NCI-H748 treated with DMSO at 0.1 percent for 48 hours (cell line): ENCODE data around the gene ISG20.
"Not testable (repeated sequence)": the region's sequence is repeated elsewhere in the genome, so short reads cannot be mapped to it uniquely, and the experiment has no call there.

Experiments used
- DNase-seq: peaks from one replicate; lab custom pipeline; 2025; lab: John Stamatoyannopoulos, UW

The ISG20 gene

DNA sequence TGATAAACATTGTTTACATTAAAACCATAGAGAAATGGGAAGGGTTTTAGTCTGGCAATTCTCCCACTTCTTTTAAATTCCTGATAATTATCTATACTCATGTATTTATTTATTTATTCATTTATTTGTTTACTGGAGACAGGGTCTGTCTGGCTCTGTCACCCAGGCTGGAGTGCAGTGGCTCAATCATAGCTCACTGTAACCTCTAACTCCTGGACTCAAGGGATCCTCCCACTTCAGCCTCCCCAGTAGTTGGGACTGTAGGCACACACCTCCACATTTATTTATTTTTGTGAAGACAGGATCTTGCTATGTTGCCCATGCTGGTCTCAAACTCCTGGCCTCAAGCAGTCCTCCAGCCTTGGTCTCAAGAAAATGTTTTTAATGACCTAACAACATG, 20.1 kb upstream of the ISG20 start:
- DNase-seq, result no peak

DNA sequence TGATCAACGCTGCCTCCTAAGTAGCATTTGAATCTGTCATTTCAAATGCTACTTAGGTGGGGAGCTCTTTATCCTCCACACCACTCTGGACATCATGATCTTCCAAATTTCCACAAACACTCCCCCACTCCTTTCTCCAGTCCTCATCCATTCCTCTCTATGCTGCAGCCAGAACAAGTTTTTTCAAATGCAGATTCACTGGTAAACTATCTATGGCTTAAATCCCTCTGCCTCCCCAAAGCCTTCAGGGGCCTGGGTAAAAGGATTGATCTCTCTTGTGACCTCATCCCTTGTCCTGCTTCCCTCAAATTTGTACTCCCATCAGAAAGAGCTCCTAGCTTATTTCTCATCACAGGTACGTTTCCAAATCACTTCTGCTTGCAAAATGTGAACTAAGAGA, 19.0 kb upstream of the ISG20 start:
- DNase-seq, result no peak

DNA sequence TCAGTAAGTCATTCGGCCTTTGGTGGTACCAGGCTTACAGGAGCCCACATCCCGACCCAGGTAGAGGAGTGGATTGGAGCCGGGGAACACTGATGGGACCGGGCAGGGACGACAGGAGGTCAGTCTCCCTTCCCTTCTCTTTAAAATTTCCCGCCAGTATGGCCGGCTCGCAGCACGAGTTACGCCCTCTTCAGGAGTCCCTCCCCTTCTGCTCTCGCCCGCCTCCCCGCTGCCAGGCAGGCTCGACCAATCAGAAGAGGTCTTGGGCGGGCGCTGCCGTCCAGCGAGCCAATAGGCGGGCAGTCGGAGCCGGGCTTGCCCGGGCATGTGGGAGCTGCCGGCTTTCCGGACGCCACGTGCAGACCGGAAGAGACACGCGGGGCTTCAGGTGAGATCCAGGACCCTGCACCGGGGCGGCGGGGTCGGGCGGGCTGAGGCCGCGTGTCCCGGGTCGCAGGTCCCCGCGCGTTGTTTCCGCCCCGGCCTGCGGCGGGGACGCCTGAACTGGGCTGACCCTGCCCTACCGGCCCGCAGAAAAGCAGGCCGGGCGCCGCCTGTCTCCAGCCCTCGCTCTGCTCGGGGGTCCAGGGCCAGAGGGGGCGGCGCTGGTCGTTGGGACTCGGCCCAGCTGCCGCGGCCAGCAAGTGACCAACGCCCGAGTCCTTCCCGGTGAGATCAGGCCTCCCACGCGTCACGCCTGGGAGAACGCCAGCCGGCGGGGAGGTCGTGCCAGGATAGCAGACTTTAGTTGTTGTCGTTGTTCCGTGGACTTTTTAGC, 17.6 kb upstream of the ISG20 start, which contains the start of gene AEN:
TSS of gene AEN (plus strand) at position 346 of the 778 bp plus-strand sequence. CDS start 4,870 bp downstream, outside the sequence.
- peak; percentile 65 for DNase-seq

DNA sequence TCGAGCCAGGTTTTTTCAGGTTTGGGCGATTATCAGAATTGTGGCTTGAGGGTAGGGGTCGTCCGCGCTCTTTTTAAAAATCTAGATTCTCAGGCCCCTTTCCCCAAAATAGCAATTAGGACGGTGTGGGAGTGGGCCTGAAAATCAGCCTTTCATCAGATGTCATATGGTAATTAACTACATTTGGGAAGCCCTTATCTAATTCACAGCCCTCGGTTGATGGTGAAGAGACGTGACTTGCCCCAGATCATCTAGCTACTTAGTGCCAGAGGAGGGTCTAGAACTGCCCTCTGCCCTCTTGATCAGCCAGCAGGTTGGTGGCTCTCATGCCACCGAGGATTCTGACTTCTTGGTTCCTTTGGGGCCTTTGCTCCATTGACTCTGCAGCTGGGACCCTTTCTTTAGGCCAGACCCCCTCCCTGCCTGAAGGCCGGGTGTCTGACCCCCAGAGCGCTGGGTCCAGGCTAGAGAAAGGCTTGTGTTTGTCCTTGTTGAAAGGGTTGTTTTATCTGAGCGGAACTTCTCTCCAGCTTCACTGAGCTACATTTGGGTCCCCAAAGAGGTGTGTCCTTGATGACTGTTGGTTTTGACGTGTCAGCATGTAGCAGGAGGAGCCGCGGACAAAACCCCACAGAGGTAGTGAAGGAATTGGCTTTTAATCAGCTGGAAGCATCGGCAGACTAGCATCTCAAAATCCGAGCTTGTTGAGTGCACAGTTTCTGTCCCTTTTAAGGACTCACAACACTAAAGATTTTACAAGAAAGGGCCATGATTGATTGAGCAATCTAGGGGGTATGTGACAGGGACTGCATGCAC, 16.8 kb upstream of the ISG20 start:
- no peak for DNase-seq

DNA sequence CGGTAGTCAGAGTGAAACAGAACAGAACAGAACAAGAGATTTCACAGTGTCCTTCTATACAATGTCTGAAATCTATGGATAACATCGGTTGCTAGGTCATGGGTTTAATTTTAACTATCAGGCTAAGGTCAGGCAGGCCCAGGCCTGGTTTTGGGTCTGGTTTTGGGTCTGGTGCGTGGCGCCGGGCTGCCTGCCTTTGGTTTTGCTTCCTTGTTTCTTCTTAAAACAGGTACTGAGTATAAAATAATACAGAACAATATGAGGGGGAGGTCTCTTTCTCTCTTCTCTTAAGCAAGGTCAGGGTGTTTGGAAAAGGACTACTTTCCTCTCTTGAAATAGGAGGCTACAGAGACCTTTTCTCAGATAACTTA, 16.2 kb upstream of the ISG20 start:
- DNase-seq, result no peak

DNA sequence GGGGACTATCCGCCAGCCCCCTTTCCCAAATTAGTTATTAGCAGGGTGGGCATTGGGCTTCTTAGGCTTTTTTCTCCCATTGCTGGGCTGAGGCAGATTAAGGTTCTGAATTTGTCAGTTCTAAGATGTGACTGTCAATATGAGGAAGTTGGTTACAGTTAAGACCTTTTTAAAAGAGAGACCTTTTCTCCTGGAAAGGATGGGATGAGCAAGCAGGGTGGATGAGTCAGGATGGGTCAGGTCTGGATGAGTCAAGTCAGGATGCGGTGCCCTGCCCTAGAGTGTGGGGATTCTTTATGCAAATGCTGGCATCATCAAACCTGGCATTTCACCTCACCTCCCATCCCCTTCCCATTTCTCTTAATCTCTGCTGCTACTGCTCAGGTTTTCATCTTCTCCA, 15.8 kb upstream of the ISG20 start:
- DNase-seq, result no peak

DNA sequence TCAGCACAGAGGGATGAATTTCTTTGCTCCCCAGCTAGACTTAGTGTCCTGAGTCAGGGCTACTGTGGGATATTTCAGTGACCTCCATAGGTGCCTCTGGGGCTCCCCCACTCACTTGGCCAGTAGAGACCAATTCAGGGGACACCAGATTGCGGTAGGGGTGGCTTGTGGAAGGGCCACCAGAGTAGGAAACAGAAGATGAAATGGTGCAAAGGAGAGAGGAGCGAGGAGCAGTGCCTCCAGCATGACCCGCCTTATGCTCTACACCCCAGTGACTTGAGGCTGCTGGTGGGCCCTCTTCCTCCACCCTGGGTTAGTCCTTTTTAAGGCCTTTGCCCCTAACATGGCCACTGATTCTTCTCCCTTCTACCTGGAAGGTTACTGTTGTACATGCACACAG, 15.2 kb upstream of the ISG20 start:
- no peak for DNase-seq

DNA sequence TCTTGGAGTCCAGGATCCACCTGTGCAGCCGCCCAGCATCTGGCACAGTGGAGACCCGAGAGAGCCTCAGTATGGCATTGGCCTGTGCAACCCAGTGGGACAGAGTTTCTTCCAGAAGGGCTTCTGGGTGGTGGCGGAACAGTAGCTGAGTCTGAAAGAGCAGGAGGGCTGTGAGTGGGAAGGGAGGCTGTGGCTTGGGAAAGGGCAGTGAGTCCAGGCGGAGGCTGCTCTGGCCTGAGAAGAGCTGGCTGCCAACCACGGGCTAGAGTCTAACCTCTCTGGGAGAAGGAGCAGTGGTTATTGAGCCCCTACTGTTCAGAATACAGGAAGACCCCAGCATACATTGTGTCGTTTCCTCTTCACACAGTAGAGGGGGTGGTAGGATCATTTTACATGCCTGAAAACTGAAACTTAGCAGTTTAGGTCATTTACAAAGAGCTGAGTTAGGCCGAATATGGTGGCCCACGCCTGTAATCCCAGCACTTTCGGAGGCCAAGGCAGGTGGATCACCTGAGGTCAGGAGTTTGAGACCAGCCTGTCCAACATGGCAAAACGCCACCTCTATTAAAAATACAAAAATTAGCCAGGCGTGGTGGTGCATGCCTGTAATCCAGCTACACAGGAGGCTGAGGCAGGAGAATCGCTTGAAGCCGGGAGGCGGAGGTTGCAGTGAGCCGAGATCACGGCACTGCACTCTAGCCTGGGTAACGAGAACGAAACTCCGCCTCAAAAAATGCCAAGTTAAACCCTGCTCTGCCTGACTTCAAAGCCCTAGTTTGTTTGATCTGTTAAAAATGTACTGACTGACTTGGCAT, 14.5 kb upstream of the ISG20 start:
- no peak for DNase-seq

DNA sequence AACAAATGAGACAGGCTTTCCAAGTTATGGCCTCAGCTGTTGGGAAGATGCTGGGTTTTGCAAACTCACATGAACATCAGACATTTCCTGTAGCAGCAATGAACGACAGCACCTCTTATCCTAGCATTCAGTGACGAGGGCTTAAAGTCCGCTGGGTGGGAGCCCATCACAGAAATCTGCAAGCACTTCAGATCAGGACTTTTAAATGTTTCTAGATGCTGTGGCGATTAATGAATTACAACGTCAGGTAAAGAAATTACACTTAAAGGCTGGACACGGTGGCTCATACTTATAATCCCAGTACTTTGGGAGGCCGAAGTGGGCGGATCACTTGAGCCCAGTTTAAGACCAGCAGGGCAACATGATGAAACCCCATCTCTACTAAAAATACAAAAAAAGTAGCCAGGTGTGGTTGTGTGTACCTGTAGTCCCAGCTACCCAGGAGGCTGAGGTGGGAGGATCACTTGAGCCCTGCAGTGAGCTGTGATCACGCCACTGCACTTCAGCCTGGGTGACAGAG, 13.8 kb upstream of the ISG20 start:
- no peak for DNase-seq

DNA sequence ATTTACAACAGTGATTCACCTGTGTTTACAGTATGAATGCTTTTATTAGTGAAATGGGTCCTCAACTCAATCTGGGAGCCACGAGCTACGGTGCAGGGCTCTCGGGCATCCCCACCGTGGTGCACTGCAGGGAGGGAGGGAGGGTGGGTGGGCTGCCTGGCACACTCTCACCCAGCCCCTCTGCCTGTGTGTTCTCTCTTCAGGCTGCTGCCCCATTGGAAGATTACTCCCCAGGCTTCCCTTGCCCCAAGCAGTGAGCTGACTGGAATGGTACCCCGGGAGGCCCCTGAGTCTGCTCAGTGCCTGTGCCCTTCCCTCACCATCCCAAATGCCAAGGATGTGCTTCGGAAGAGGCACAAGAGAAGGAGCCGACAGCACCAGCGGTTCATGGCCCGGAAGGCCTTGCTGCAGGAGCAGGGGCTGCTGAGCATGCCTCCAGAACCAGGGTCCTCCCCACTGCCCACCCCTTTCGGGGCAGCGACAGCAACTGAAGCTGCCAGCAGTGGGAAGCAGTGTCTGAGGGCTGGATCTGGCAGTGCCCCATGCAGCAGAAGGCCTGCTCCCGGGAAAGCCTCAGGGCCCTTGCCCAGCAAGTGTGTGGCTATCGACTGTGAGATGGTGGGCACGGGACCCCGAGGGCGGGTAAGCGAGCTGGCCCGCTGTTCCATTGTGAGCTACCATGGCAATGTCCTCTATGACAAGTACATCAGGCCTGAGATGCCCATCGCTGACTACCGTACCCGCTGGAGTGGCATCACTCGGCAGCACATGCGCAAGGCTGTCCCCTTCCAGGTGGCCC, 12.7 kb upstream of the ISG20 start:
- no peak for DNase-seq

DNA sequence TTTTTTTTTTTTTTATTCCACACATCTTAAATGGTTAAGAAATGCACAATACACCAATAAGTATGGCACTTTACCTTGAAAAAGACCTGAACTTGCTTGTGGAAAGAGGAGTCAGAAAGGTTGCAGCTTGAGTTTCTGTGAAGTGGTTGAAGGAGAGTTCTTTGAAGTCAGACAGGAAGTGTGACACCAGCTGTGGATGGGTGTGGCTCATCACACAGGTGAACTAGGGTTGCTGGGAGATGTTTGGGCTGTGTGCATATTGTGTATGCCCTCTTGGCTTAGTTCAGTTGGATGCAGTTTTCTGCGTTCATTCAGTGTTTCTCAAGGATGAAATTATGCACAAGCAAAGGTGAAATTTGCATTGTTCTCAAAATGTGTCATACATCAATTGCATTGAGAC, 11.4 kb upstream of the ISG20 start:
- no peak for DNase-seq

DNA sequence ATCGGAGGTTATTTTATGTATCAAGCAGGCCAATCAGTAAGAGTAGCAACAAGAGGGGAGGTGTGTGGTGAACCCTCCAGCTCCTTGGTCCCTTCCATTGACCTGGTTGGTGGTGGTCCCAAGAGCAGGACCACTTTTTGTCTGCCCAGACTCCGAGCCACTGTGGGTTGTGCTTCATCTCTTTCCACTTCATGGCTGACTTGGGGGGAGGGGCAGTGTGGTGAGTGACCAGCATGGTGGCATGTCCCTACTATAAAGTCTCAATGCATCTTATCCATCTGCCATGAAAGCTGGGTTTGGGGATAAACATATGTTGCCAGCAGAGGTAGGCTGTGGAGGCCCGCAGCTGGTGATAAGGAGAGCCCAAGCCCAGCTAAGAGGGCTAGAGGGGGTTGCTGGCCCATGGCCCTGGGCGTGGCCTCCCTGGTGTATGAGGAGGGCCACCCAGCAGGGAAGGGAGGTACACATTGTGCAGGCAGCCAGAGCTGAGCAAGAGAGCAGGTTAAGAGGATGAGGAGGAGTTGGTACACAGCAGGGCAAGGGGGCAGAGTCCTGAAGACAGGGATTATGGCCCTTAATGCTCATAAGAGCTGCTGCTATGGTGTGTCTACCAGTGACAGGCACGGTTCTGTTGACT, 10.7 kb upstream of the ISG20 start:
- no peak for DNase-seq

DNA sequence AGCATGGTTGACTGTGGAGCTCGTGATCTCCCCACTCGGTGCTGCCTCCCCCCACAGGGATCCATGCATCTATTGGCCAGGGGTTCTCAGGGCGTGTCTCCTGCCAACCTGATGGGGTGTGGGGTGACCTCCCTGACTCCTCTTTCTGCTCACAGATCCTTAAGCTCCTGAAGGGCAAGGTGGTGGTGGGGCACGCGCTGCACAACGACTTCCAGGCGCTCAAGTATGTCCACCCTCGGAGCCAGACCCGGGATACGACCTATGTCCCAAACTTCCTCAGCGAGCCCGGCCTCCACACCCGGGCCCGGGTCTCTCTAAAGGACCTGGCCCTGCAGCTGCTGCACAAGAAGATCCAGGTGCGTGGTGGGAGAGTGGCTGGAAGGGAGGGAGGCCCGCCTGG, 9.7 kb upstream of the ISG20 start:
- no peak for DNase-seq

DNA sequence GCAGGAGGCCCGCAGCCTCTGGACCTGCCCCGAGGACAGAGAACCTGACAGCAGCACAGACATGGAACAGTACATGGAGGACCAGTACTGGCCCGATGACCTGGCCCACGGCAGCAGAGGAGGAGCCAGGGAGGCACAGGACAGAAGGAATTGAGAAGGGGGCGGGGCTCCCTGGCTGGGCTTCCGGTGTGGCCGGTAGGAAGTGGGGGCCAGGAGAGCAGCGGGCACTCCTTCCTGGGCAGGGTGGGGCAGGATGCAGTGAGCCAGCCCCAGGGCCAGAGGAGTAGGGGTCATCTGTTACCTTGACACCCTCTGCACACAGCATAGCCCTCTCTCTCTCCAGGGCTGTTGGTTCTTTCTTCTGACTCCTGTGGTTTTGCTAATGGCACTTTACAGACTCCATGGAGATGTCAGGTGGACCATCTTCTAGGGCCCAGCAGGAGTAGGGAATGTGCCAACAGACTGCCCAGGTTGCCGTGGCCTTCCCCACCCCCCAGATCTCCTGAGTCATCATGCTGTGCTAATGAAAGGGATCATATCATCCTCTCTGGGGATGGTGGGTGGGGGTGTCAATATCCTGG, 8.6 kb upstream of the ISG20 start:
- DNase-seq, result no peak

DNA sequence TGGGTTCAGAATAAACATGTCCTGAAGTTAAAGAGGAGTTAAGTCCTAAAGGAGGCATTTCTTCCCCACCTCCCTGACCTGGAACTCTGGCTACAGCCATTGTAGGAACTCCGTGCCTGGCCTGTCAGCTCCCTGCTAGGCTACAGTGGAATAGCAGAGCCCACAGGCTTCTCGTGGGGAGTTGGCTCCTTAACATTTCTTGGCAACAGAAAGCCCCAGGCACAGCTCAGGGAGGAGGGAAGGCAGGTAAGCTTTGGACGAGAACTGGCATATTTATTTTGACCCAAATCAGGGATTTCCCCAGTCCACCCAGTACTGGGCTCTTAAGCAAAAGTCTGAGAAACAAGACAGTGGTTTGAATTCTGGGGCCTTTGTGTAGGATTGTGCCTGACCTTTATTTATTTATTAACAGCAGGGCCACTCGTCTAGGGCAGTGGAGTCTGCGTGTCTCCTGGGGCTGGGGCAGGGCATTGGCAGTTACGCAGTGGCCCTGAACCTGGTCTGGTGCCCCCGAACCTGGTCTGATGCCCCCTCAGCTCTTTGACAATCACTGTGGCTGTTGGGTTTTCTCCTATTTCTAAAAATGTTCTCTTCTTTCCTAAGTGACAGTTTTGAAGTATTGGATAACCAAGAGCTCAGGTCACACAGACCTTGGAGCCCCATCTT, 7.9 kb upstream of the ISG20 start:
- DNase-seq, result no peak

DNA sequence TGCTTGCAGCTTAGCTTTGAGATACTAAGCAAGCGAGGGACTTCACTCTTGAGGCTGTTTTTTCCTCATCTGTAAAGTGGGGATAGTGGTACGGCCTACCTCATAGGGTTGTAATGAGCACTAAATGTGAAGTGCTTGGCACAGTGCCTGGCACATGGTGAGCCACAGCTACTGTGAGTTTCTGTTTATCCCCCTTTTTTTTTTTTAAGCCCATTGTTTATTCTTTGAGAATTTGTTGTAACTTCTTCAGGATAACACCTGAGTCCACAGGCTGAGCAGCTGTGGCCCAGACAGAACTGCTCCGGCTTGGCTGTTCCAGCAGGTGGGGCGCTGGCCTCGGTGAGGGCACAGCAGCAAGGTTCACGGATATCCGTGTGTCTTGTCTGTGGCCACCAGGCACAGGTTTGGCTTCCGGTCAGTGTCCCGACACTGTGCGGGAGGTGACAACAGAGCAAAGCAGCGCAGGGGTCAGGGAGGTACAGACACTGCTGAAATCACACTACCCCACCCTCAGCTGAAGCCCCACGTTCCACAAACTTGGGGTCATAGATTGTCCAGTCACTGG, 7.3 kb upstream of the ISG20 start:
- DNase-seq, result no peak

DNA sequence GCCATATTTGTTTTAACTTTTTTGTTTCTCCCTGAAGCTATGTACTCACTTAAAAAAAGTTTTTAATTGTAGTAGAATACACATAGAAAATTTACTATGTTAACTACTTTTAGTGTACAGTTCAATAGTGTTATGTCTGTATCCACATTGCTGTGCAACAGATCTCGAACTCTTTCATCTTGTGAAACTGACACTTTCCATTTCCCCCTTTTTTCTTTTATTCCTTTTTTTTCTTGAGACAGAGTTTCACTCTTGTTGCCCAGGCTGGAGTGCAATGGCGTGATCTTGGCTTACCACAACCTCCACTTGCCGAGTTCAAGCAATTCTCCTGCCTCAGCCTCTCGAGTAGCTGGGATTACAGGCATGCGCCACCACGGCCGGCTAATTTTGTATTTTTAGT, 6.0 kb upstream of the ISG20 start:
- not testable (repeated sequence) for DNase-seq

DNA sequence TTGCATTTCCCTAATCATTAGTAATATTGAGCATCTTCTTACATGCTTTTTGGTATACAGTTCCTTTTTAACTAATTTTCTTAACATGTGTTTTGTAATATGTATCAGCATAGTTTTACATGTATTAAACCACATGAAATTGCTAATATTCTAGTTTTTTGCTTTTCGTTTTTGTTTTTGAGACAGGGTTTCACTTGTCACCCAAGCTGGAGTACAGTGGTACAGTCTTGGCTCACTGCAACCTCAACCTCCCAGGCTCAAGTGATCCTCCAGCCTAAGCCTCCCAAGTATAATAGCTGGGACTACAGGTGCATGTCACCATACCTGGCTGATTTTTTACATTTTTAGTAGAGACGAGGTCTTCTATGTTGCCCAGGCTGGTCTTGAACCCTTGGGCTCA, 4.4 kb upstream of the ISG20 start:
- DNase-seq, result no peak

DNA sequence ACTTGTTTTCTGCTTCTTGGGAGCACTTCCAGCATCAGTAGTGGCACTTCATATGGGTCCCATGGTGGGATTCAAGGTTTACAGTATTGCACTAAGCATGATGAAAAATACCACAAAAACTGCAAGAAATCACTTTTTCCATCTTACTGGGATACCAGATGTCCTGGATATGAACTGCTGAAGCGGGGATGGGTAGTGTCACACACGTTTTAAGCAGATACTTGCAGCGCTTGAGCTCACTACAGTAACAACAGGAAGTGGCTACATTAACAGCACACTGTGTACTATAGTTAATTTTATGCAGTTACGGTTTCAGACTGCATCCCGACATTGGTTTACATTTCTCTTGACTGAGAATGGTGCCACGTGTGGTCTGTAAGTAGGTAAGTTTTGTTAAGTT, 3.5 kb upstream of the ISG20 start:
- no peak for DNase-seq

DNA sequence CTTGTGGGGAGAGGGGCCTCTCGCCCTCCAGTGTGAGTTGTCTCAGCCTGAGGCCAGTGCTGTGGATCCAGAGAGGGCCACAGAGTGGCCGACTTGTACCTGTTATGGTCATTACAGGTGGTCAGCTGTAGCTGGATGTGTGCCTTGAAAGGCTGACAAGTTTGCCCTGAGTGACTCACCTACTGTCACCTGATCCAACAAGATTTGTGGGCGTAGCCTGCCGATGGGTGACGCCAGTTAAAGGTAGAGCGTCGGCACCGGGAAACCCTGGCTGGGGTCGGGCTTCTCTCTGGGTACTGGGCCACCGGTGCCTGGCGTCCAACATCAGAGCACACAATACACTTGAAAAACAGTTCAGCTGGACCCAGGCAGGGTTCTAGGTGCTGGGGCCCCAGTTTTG, 2.8 kb upstream of the ISG20 start:
- no peak for DNase-seq
